CD4-positive, alpha-beta T cell (primary cell): ENCODE measurements around the gene CTSD. TPM values are rescaled to one million over a fixed set of nuclear protein-coding genes. Genes with fewer than 3 reads are reported as not detected.
A peak's percentile ranks its signal among the peaks of the same experiment; 100 is the strongest.

Experiments
- ATAC-seq: fragments of 200-7000 bp; cut with Tn5 transposase; one replicate; pipeline ENCODE4 v1.10.0; 2022; ENCODE audit warnings: mild to moderate bottlenecking; ENCODE audit not compliant: poor library complexity
- CTCF ChIA-PET: fragments of 350-600 bp; sonication (Branson Sonifier 250); formaldehyde crosslinking; loops from one replicate; lab custom pipeline; 2021; ENCODE audit warnings: antibody characterized with exemption, inconsistent platforms; lab: Charles Lee
- POLR2A ChIA-PET: fragments of 350-600 bp; sonication (Branson Sonifier 250); formaldehyde crosslinking; loops from one replicate; lab custom pipeline; 2021; ENCODE audit warnings: antibody characterized with exemption, inconsistent platforms; lab: Charles Lee
- DNase-seq, 14 experiments: peaks; one replicate each; pipeline ENCODE4 v3.0.0-alpha.2; 2013 to 2020; ENCODE audit warnings: mixed read lengths in 2 of 14
- H3K27ac ChIP-seq, 2 donors: one replicate each; pipeline versions ENCODE4 v1.5.1 to v1.7.0; 2013; ENCODE audit warnings: low read length in 2 of 2, low read depth in 1 of 2, mild to moderate bottlenecking in 1 of 2
- H3K27me3 ChIP-seq, 2 experiments: 1 replicate in 1 of 2; 2 replicates in 1 of 2; pipeline versions ENCODE4 v1.6.1 to v1.7.0; 2013; ENCODE audit warnings: low read length in 2 of 2, control low read depth in 1 of 2, mild to moderate bottlenecking in 1 of 2, moderate library complexity in 1 of 2; ENCODE audit not compliant: insufficient read depth in 2 of 2, control insufficient read depth in 1 of 2
- H3K36me3 ChIP-seq: one replicate; pipeline ENCODE4 v1.6.1; 2013; ENCODE audit warnings: low read length, control low read depth; ENCODE audit not compliant: insufficient read depth
- H3K4me1 ChIP-seq: one replicate; pipeline ENCODE4 v1.6.1; 2013; ENCODE audit warnings: low read length, control low read depth; ENCODE audit not compliant: insufficient read depth
- H3K4me3 ChIP-seq: one replicate; pipeline ENCODE4 v1.5.1; 2013; ENCODE audit warnings: mild to moderate bottlenecking, low read length, moderate library complexity
- H3K9me3 ChIP-seq, 2 experiments: 1 replicate in 1 of 2; 2 replicates in 1 of 2; pipeline versions ENCODE4 v1.6.1 to v1.7.0; 2013; ENCODE audit warnings: low read length in 2 of 2, mild to moderate bottlenecking in 2 of 2, control low read depth in 1 of 2, moderate library complexity in 1 of 2; ENCODE audit not compliant: control insufficient read depth in 1 of 2, insufficient read depth in 1 of 2
- H3K27ac Mint-ChIP-seq: one replicate; pipeline ENCODE4 v1.8.0; 2020; ENCODE audit warnings: mixed read lengths
- H3K27me3 Mint-ChIP-seq: one replicate; pipeline ENCODE4 v1.8.0; 2021; ENCODE audit warnings: mixed read lengths
- H3K36me3 Mint-ChIP-seq: one replicate; pipeline ENCODE4 v1.8.0; 2021; ENCODE audit warnings: low read depth, mixed read lengths
- H3K4me1 Mint-ChIP-seq: one replicate; pipeline ENCODE4 v1.8.0; 2021; ENCODE audit warnings: low read depth, mixed read lengths
- H3K4me3 Mint-ChIP-seq: one replicate; pipeline ENCODE4 v1.8.0; 2020; ENCODE audit warnings: mild to moderate bottlenecking, mixed read lengths
- H3K9me3 Mint-ChIP-seq: one replicate; pipeline ENCODE4 v1.8.0; 2020; ENCODE audit warnings: mixed read lengths
- intact Hi-C, 2 experiments: fragments of 100-400 bp; cut with DNase I in 1 of 2; cut with micrococcal nuclease in 1 of 2; formaldehyde crosslinking; loops; one replicate each; pipeline versions ENCODE4 v1.15.1 to v1.9.0; 2023 to 2025; cut with DNase I, micrococcal nuclease
- total RNA-seq, 174 experiments: library from RNA in 2 of 174; stranded (reverse) in 2 of 174; gene quantifications; one replicate each; pipeline ENCODE4 v1.2.3 and lab custom pipeline; 2021 to 2026
- TF ChIP-seq, protein P1 (sequence below): fragments of 200-600 bp; IDR thresholded peaks from one replicate; pipeline ENCODE4 v1.8.0; 2022; ENCODE audit warnings: antibody characterized with exemption, mild to moderate bottlenecking

The CTSD gene
- total RNA-seq, 2 experiments from 2014 or later: 63.3 to 71.3 TPM

- ChIA-PET POLR2A (no interaction called here), CTCF (no interaction called here)
- TF ChIP-seq, protein P1, sequence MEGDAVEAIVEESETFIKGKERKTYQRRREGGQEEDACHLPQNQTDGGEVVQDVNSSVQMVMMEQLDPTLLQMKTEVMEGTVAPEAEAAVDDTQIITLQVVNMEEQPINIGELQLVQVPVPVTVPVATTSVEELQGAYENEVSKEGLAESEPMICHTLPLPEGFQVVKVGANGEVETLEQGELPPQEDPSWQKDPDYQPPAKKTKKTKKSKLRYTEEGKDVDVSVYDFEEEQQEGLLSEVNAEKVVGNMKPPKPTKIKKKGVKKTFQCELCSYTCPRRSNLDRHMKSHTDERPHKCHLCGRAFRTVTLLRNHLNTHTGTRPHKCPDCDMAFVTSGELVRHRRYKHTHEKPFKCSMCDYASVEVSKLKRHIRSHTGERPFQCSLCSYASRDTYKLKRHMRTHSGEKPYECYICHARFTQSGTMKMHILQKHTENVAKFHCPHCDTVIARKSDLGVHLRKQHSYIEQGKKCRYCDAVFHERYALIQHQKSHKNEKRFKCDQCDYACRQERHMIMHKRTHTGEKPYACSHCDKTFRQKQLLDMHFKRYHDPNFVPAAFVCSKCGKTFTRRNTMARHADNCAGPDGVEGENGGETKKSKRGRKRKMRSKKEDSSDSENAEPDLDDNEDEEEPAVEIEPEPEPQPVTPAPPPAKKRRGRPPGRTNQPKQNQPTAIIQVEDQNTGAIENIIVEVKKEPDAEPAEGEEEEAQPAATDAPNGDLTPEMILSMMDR: no peak
- no peaks in the 10 kb centered on the region for H3K9me3 Mint-ChIP-seq
- H3K27me3 ChIP-seq: peaks cover 13 to 19% of the 10 kb centered on the region in 2 experiments
- peaks cover 0 to 15% of the 10 kb centered on the region in 2 experiments for H3K9me3 ChIP-seq
- H3K36me3 ChIP-seq: peaks cover 33% of the 10 kb centered on the region
- ATAC-seq (no peak), DNase-seq (no peak)
- no peak overlapping the region for H3K27ac ChIP-seq
- peaks cover 35% of the 10 kb centered on the region for H3K36me3 Mint-ChIP-seq
- peaks cover 48% of the 10 kb centered on the region for H3K4me1 ChIP-seq
- no peak overlapping the region for H3K4me3 Mint-ChIP-seq
- H3K27ac Mint-ChIP-seq: no peak overlapping the region
- H3K27me3 Mint-ChIP-seq: peaks cover 14% of the 10 kb centered on the region
- H3K4me1 Mint-ChIP-seq: peaks cover 37% of the 10 kb centered on the region
- H3K4me3 ChIP-seq: no peak overlapping the region
- intact Hi-C loops: no loop called here
These were observed 12.7 kb downstream of the CTSD start for GRCh38 chr11:1750840-1751530.

DNA sequence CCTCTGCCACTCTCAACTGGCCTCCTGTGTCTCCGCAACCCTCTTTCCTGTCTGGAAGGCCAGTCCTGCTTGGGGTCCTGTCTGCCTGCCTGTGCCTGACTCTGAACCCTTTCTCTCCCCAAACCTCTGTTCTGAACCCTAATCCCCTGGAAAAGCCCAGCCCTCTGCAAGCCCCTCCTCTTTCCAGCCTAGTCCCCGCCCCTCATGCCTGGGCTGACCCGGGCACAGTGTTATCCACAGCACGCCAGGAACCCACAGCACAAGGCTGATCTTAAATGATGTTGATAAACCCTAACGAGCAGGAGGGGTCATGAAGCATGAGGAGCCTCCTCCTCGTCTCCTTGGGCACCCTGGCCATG is 13.3 kb downstream of the CTSD start, which contains the start of gene IFITM10:
Gene IFITM10, minus strand, starts transcription at position 115 of the 359 bp plus-strand sequence. CDS start 153 bp downstream, outside the sequence.
- H3K4me1 Mint-ChIP-seq: peaks cover 33% of the 10 kb centered on the region

GRCh38 chr11:1749395-1750351 is 14.1 kb downstream of the CTSD start:
- Mint-ChIP-seq H3K4me1 (peaks cover 25% of the 10 kb centered on the region), H3K4me3 (peak overlapping the region; percentile 2), H3K27ac (no peak overlapping the region), H3K27me3 (peaks cover 14% of the 10 kb centered on the region), H3K9me3 (no peaks in the 10 kb centered on the region), H3K36me3 (peaks cover 22% of the 10 kb centered on the region)
- Histone ChIP-seq H3K9me3 (peaks cover 0 to 15% of the 10 kb centered on the region in 2 experiments), H3K36me3 (peaks cover 25% of the 10 kb centered on the region), H3K27ac (no peak overlapping the region), H3K4me3 (no peak overlapping the region), H3K27me3 (peaks cover 13 to 19% of the 10 kb centered on the region in 2 experiments), H3K4me1 (peaks cover 35% of the 10 kb centered on the region)
- ATAC-seq (no peak), DNase-seq (no peak)
- CTCF ChIA-PET: no interaction called here
- TF ChIP-seq, protein P1: no peak
- intact Hi-C loops: loop anchor here in 1 of 2 experiments (10.0 kb wide), 1 partner anchor 1535 kb away; no protein-coding TSS in a partner anchor
- POLR2A ChIA-PET: interaction anchor here (1.0 to 1.5 kb wide), 2 partner anchors 15 to 36 kb away, joined by 3 to 4 read pairs; partner anchors contain the start of gene CTSD

More for the DNA sequence above, 13.3 kb downstream of the CTSD start, which contains the start of gene IFITM10:
- Mint-ChIP-seq H3K27me3 (peaks cover 14% of the 10 kb centered on the region), H3K4me3 (peak within 1 kb of the TSS; percentile 58), H3K36me3 (peaks cover 30% of the 10 kb centered on the region), H3K27ac (no peak within 1 kb of the TSS), H3K9me3 (no peaks in the 10 kb centered on the region)
- Histone ChIP-seq H3K9me3 (peaks cover 0 to 15% of the 10 kb centered on the region in 2 experiments), H3K36me3 (peaks cover 33% of the 10 kb centered on the region), H3K4me1 (peaks cover 43% of the 10 kb centered on the region), H3K27ac (no peak within 1 kb of the TSS), H3K27me3 (peaks cover 13 to 19% of the 10 kb centered on the region in 2 experiments), H3K4me3 (no peak within 1 kb of the TSS)
- ATAC-seq: no peak
- POLR2A ChIA-PET: interaction anchor here (1.0 kb wide), 1 partner anchor 35 kb away, joined by 3 read pairs; no protein-coding TSS in a partner anchor
- intact Hi-C loops: no loop called here
- TF ChIP-seq, protein P1: no peak
- CTCF ChIA-PET: no interaction called here
- DNase-seq: no peak
